ENCODE results near the gene PLA2G4A.

GRCh38 chr1:186793582-186793927 lies 35.2 kb upstream of the PLA2G4A start:
- TF ChIP-seq NANOG (IDR thresholded peaks at IDR 0.05; ENCODE audit: borderline replicate concordance): no peak
- TF ChIP-seq, protein P1, sequence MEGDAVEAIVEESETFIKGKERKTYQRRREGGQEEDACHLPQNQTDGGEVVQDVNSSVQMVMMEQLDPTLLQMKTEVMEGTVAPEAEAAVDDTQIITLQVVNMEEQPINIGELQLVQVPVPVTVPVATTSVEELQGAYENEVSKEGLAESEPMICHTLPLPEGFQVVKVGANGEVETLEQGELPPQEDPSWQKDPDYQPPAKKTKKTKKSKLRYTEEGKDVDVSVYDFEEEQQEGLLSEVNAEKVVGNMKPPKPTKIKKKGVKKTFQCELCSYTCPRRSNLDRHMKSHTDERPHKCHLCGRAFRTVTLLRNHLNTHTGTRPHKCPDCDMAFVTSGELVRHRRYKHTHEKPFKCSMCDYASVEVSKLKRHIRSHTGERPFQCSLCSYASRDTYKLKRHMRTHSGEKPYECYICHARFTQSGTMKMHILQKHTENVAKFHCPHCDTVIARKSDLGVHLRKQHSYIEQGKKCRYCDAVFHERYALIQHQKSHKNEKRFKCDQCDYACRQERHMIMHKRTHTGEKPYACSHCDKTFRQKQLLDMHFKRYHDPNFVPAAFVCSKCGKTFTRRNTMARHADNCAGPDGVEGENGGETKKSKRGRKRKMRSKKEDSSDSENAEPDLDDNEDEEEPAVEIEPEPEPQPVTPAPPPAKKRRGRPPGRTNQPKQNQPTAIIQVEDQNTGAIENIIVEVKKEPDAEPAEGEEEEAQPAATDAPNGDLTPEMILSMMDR (conservative IDR thresholded peaks at IDR 0.05; ENCODE audit: low read depth in 2 of 2): no peak
